ENCODE measurements around the gene PTBP1.

Gene PTBP1

GRCh38 chr19:796692-797527 lies at the start of gene PTBP1:
TSS of gene PTBP1 (plus strand) at chr19:797452. CDS start at chr19:797498, 46 bp downstream.
- FAIRE-seq = peak; percentile 99

- FAIRE-seq = no peak
Measured at GRCh38 chr19:748274-748598, 49.0 kb upstream of the PTBP1 start.

GRCh38 chr19:749811-750210 lies 47.4 kb upstream of the PTBP1 start:
- no peak for FAIRE-seq

DNA sequence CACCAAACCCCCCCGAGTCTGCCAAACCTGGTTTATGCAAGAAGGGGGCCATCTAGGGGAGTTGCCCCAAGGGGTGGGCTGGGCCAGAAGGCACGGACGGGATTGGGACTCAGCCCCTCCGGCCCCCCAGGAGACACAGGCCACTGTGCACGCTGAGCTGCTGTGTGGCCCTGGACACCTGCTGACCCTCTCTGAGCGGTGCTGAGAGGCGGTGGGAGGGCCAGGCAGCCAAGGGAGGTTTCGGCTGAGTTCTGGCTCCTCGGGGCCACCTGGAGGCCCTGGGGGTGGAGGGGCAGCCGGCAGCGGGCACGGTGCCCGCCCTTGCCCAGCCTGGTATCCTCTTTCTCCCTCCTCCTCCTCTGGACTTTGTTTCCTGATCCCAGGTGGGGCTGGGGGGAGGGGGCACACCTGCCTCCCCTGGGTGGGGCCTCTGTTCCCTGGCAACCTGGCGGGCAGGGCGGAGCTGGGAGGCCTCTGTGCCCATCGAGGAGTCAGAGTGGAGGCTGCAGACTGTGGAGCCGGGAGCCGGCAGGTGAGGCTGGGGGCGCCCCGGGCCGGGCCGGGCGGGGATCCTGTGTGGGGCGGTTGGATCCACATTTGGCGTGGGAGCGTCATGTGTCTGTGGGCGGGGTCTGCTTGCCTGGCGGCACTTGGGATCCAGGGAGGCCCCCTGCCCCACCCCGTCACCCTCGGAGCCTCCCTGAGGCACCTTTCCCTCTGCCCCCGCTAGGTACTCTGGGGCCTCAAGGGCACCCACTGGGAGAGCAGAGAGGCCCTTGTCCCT lies 46.4 kb upstream of the PTBP1 start, which contains the start of gene MISP:
TSS of gene MISP (plus strand) at position 473 of the 784 bp plus-strand sequence. CDS start 5,835 bp downstream, outside the sequence.
- FAIRE-seq = no peak

DNA sequence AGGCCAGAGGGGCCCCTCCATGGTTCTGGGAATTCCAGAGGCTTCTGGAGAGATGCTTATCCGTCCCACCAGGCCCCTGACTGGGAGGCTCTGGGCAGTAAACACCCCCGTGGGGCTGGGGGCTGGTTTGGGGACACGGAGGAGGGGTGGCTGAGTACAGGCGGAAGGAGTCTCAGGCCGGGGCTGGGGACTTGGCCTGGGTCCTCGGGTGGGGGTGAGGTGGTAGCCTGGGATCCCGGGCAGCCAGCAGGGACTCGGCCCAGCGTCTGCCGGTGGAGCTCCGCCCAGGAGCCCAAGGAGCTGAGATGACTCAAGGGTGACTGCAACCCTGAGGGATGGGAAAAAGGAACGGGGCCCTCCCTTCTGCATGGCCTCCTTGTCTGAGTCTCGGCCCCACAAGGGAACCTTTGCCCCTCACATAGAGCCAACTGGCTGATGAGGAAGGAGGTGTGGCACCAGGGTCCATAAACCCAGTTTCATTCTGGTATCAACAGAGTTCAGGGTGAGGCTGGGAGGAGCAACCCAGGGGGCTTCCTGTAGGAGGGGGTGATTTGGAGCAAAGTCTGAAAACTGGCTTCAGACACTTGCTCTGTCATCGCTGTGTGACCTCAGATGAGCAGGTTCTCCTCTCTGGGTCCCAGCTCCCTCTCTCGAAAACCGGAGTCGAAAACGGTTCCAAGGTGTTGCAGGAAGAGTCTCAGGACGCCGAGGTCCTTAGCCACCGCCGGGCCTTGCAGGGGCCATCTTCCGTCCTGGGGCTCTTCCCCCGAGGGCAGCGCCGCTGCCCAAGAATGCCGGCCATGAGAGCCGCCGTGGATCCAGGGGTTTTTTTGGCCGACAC lies 45.5 kb upstream of the PTBP1 start:
- no peak for FAIRE-seq

GRCh38 chr19:752652-753517 lies 44.4 kb upstream of the PTBP1 start:
- no peak for FAIRE-seq

DNA sequence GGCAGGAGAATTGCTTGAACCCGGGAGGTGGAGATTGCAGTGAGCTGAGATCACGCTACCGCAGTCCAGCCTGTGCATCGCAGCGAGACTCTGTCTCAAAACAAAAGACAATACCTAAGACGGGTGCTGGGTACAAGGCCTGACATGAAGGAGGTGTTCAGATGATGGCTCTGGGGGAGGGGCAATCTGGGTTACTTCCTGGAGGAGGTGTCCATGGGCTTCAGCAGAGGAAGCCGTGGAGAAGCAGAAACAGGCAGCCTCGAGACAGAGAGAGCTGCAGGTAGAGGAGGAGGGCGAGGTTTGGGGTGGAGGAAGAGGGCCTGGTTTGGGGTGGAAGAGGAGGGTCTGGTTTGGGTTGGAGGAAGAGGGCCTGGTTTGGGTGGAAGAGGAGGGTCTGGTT lies 42.7 kb upstream of the PTBP1 start:
- FAIRE-seq = no peak

DNA sequence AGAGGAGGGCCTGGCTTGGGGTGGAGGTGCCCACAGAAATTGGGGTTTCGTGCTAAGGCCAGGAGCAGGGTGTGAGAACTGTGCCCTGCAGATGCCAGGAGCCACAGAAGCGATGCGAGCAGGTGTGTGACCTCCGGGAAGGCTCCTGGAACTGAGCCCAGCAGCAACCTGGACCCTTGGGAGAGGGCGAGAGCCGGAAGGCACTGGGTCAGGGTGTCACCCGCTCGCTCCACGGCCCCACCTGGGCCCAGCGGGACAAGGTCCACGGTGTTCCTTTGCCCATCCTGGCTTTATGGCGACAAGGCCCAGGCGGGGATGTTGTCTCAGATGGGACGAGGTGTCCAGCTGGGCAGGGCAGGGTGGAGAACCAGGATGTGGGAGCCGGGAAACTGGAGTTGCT lies 42.2 kb upstream of the PTBP1 start:
- FAIRE-seq = no peak

DNA sequence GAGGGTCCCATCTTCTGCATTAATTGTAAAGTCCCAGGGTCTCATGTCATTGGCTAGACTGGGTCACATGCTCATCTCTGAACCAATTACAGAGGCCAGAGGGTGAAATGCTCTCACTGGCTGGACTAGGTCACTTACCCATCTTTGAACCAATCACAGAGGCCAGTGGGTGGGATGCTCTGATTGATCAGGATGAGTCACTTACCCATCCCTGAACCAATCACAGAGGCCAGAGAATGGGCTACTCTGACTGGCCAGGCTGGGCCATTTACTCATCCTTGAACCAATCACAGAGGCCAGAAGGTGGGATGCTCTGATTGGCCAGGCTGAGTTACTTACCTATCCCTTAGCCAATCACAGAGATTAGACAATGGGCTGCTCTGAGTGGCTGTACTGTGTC lies 41.0 kb upstream of the PTBP1 start:
- no peak for FAIRE-seq

- no peak for FAIRE-seq
Measured at GRCh38 chr19:756821-757688, 40.2 kb upstream of the PTBP1 start.

DNA sequence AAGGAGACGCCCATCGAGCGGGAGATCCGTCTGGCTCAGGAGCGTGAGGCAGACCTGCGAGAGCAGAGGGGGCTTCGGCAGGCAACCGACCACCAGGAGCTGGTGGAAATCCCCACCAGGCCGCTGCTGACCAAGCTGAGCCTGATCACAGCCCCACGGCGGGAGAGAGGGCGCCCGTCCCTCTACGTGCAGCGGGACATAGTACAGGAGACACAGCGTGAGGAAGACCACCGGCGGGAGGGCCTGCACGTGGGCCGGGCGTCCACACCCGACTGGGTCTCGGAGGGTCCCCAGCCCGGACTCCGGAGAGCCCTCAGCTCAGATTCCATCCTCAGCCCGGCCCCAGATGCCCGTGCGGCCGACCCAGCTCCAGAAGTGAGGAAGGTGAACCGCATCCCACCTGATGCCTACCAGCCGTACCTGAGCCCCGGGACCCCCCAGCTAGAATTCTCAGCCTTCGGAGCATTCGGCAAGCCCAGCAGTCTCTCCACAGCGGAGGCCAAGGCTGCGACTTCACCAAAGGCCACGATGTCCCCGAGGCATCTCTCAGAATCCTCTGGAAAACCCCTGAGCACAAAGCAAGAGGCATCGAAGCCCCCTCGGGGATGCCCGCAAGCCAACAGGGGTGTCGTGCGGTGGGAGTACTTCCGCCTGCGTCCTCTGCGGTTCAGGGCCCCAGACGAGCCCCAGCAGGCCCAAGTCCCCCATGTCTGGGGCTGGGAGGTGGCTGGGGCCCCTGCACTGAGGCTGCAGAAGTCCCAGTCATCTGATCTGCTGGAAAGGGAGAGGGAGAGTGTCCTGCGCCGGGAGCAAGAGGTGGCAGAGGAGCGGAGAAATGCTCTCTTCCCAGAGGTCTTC lies 39.2 kb upstream of the PTBP1 start:
- FAIRE-seq = no peak

- FAIRE-seq = no peak
Measured at GRCh38 chr19:763181-763580, 34.1 kb upstream of the PTBP1 start.

DNA sequence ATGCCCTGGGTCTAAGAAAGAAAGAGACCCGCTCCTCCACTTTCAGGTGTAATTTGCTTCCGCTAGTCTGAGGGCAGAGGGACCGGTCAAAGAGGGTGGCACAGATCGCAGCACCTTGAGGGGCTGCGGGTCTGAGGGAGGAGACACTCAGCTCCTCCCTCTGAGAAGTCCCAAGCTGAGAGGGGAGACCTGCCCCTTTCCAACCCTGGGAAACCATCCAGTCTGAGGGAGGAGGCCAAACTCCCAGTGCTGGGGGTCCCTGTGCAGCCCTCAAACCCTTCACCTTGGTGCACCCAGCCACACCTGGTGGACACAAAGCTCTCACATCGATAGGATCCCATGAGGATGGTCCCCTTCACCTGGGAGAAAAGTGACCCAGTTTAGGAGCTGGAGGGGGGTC lies 33.4 kb upstream of the PTBP1 start:
- FAIRE-seq = no peak

DNA sequence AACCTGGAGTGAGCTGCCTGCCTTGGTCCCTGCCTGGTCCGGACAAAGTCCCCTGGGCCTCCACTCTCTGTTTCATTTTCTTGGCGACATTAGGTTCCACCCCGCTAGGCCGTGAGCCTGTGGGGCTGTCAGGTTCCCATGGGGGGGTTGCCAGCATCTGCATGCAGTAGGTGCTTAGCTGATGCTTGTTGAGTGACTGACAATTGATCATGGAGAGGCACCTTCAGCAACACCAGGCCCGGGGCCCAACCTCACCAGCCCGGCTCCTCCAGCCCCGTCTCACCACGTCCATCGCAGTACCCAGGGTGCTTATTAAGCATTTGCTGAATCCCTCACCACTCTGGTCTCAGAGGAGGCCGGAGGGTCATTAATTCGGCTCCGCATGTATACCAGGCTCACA lies 33.0 kb upstream of the PTBP1 start:
- no peak for FAIRE-seq

DNA sequence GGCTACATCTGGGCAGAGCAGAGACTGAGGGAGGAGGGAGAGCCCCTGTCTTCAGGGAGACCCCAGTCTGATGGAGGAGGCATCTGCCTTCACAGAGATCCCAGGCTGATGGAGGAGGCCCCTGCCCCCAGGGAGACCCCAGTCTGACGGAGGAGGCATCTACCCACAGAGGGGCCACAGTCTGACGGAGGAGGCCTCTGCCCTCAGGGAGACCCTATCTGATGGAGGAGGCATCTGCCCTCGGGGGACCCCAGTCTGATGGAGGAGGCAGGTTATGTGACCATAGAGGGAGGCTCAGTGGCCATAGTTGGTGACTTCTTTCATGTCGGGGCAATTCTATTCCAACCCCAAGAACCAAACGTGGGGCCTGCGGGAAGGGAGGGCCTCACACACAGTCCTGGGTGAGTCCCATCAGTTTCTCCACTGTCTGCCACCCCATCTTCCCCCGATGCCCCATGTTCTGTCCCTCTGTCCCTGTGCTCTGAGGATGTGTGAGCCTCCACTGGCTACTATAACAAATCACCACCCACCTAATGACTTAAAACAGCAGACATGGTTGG lies 32.0 kb upstream of the PTBP1 start:
- no peak for FAIRE-seq

- FAIRE-seq = peak; percentile 26
Measured at GRCh38 chr19:768424-768823, 28.8 kb upstream of the PTBP1 start.

DNA sequence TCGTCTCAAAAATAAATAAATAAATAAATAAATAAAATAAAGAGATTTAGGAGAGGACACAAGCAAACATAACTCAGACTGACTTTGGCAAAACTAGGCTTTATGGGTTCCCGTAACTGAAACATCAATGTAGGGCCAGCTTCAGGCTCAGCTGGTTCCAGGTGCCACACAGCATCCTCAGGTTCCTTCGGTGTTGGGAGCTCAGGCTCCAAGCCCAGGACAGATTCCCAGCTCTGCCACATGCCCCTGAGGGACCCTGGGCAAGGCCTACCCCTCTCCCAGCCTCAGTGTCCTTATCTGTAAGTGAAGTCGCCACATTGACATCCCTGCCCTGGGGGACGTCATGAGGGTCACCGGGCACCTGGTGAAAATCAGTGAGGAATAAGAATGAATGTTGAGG lies 27.6 kb upstream of the PTBP1 start:
- no peak for FAIRE-seq

- FAIRE-seq = no peak
Measured at GRCh38 chr19:771332-771785, 25.9 kb upstream of the PTBP1 start.

- no peak for FAIRE-seq
Measured at GRCh38 chr19:772063-772462, 25.2 kb upstream of the PTBP1 start.

Measured in endometrium (tissue), 2 donors.